Omental fat pad (tissue), 4 donors: Measurements from ENCODE around the gene ECHS1. TPM values are rescaled to one million over a fixed set of nuclear protein-coding genes. Genes with fewer than 3 reads are reported as not detected.

Source experiments
- ATAC-seq: fragments of 150-250 bp; one replicate; pipeline ENCODE4 v1.9.1; 2016; ENCODE audit warnings: mild to moderate bottlenecking, moderate library complexity; ENCODE audit not compliant: low FRiP score
- DNase-seq: peaks from one replicate; pipeline ENCODE4 v3.0.0-alpha.2; 2019; ENCODE audit warnings: low spot score
- total RNA-seq, 4 donors: library from RNA; depleted of rRNA; stranded (reverse); fragments of >200 nt; gene quantifications; one replicate each; pipeline ENCODE4 v1.1.0, GENCODE V29; 2016
- TF ChIP-seq, protein P1 (sequence below), 3 donors: fragments of 450-650 bp; IDR thresholded peaks; one replicate each; pipeline ENCODE4 v1.5.1; 2016 to 2017; ENCODE audit warnings: antibody characterized with exemption in 3 of 3, mild to moderate bottlenecking in 3 of 3, moderate library complexity in 2 of 3

The ECHS1 gene
- total RNA-seq, 4 donors from 2014 or later = 96.0 to 197 (median 138) TPM

DNA sequence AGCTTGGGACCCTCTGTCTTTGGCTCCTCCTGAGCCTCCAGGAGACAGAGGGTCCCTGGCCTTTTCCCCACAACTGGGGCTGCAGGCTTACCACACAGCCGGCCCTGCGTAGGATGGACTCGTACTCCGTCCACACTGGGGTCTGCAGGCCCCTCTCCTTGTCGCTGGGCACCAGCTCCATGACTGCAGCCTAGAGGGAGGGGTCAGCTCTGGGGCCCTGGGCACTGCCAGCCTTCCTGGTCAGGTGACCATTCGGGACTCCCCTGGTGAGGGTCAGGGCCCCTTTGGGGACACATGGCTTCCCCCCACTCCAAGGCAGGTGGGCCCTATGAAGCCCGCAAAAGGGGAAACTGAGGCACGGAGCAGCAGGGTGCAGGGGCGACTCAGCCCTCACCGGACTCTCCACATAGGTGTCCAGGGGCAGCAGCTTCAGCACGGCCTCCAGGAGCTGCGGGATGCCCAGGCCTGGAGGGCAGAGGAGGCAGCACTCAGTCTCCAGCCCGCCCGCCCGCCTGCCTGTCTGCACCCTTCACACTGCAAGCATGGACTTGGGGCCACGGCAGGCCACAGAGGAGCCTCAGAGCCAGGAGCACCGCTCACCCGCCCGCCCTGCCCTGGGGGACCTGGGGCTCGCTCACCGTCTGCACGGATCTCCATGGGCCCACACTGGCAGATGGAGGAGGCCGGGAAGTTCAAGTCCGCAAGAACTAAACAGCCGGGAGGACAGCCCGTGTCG is 16.4 kb downstream of the ECHS1 start:
- TF ChIP-seq, protein P1, sequence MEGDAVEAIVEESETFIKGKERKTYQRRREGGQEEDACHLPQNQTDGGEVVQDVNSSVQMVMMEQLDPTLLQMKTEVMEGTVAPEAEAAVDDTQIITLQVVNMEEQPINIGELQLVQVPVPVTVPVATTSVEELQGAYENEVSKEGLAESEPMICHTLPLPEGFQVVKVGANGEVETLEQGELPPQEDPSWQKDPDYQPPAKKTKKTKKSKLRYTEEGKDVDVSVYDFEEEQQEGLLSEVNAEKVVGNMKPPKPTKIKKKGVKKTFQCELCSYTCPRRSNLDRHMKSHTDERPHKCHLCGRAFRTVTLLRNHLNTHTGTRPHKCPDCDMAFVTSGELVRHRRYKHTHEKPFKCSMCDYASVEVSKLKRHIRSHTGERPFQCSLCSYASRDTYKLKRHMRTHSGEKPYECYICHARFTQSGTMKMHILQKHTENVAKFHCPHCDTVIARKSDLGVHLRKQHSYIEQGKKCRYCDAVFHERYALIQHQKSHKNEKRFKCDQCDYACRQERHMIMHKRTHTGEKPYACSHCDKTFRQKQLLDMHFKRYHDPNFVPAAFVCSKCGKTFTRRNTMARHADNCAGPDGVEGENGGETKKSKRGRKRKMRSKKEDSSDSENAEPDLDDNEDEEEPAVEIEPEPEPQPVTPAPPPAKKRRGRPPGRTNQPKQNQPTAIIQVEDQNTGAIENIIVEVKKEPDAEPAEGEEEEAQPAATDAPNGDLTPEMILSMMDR (IDR thresholded peaks at IDR 0.05) = no peak
- ATAC-seq (no peak), DNase-seq (no peak)

DNA sequence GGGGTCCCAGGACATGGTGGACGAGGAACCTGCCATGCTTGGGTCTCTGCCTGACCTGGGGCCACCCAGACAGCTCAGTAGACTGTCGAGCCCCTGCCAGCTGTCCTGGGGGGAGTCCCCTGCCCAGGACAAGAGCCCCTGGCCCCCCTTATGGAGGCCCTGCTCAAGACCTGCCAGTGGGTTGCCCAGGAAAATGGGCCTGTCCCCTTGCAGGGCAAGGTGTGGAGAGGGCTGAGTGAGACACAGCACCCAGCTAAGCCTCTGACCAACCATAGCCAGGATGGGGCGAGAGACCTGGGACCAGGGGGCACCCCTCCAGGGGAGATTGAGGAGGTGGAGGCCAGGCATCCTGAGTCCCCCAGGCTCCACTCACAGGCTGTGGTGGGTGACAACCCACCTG is 17.2 kb downstream of the ECHS1 start:
- no peak for DNase-seq
- no peak for ATAC-seq
- TF ChIP-seq, protein P1 (IDR thresholded peaks at IDR 0.05) = no peak

DNA sequence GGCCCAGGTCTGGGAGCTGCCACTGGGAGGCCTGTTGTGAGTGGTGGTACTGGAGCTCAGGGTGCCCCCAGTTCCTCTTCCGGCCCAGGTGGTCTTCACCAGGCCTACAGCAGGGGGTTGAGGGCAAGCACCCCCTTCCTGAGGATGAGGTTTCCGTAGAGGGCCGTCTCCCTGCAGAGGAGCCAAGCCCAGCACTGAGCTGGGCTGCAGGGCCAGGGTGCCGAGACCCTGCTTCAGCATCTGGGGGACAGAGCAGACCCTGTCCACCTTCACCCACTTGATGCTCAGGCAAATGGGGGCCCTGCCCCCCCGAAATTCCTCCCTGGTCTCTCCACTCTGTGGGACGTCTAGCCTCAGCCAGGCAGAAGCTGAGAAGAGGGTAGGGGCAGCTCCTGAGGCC is 17.9 kb downstream of the ECHS1 start:
- TF ChIP-seq, protein P1 (IDR thresholded peaks at IDR 0.05) = no peak
- no peak for ATAC-seq
- DNase-seq = no peak

DNA sequence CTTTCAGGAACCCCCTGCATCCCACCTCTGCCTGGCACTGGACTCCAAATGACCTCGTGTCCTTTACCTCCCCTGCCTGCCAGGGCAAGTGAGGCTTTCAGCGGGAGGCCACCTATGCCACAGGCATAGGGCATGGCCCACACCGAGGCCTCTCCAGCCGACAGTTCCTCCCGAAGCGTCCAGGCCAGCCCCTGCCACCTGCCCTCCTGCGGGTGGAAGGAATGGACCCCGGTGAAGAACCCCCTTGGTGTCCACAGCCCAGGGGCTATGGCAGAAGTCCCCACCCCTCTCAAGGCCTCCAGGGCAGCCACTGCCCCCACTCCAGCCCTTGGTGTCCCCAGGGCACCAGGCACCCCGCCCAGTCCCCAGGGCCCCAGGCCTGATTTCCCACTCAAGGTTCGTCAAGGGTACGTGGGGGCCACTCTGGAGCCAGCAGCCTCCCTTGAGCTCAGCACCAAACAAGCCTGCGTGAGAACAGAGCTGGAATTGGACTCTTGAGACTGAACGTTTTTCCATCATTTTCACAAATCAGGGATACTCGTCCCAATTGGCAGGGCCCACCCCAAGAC is 18.4 kb downstream of the ECHS1 start:
- ATAC-seq = no peak
- no peak for DNase-seq
- TF ChIP-seq, protein P1 (IDR thresholded peaks at IDR 0.05) = no peak

DNA sequence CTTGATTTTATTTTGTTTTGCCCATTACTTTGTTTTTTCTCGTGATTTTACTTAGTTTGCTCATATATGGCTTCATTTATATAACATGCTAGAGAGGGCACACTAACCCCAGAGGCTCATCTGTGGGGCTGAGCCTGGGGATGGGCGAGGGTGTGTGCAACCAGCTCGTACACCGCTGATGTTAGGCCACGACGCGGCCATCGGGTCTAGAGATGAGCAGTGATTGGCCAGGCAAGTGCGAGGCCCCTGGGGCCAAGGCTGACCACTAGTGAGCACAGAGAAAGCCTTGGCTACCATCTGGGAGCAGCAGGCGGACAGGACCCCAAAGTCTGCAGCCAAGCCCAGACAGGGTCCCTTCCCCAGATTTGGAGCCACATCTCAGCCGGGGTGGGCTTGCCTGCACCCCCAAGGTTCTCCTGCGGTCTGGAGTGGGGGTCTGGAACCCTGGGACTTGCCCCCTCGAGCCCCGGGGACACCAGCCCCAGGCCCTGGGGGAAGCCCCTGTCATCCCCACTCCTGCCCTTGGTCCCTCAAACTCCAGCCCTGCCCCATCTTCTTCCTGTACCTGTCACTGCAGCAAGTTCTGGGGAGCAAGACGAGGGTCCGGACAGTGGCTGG is 19.1 kb downstream of the ECHS1 start:
- DNase-seq (no peak), ATAC-seq (no peak)
- TF ChIP-seq, protein P1 (IDR thresholded peaks at IDR 0.05) = no peak

DNA sequence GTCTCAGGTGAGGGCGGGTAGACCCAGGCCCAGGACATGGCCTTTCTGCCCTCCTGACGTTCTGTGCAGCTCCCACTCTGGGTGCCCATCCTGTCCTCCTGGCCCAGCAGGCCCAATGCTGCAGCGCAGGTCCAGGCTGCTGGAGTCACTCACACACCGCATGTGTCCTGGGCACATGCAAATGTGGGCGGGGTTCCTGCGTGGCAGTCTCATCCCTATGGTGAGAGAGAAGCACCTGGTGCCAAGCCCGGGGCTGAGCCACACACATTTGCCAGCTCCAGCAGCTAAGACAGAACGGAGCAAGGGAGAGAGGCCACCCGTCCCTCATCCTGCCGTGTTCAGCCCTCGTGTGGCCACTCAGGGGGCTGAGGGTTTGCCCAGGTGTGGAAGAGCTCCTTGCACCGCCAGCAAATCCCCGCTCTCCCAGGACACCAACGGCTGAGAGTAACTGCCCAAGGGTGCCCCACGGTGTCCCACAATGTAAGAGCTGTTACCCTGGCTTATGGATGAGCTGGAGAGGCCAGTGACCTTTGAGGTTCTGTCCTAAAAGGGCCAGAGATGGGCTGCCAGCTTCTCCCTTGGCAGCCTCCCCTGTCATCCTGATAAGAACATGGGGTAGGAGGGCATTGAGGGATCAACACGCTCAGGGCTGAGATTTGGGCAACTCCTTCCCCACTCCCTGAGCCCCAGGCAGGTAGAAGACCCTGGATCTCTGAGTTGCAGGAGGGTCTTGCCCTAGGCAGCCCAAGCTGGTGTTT is 19.8 kb downstream of the ECHS1 start:
- TF ChIP-seq, protein P1 (IDR thresholded peaks at IDR 0.05) = no peak
- ATAC-seq = no peak

More for the DNA sequence above, 19.8 kb downstream of the ECHS1 start:
- DNase-seq = no peak
